ENCODE results near the gene VSTM1. TPM values are rescaled to one million over a fixed set of nuclear protein-coding genes. Genes with fewer than 3 reads are reported as not detected.

Gene VSTM1
- total RNA-seq, 1 experiment from 2014 or later, result not detected

- Mint-ChIP-seq H3K9me3 (peaks cover 7% of the 10 kb centered on the region; the same call in 1 of the 2 replicates), H3K27me3 (ENCODE audit: low read depth) (peaks cover 25% of the 10 kb centered on the region), H3K27ac (no peak overlapping the region), H3K4me3 (no peak overlapping the region), H3K4me1 (peaks cover 14% of the 10 kb centered on the region), H3K36me3 (0 out of 2 replicates have a peak, but pooled peaks cover 2% of the 10 kb centered on the region)
- CTCF ChIA-PET, result interaction anchor here (0.6 to 4.8 kb wide), 3 partner anchors 18 to 213 kb away, joined by 3 to 54 read pairs (median 4); no protein-coding TSS in a partner anchor
- no peak for ATAC-seq
- POLR2A ChIA-PET, result no interaction called here
- TF ChIP-seq AR (CRISPR knock-in tag; IDR thresholded peaks at IDR 0.05) (no peak), MAX (CRISPR knock-in tag; IDR thresholded peaks at IDR 0.05) (no peak), FOXP1 (CRISPR knock-in tag; IDR thresholded peaks at IDR 0.05; ENCODE audit: borderline replicate concordance) (no peak), ZNF263 (CRISPR knock-in tag; IDR thresholded peaks at IDR 0.05; ENCODE audit: low read depth) (no peak), ETV6 (CRISPR knock-in tag; IDR thresholded peaks at IDR 0.05) (no peak), TP53 (CRISPR knock-in tag; IDR thresholded peaks at IDR 0.05) (no peak), USF2 (CRISPR knock-in tag; IDR thresholded peaks at IDR 0.05) (no peak), PRRX2 (CRISPR knock-in tag; IDR thresholded peaks at IDR 0.05) (no peak), USF1 (CRISPR knock-in tag; IDR thresholded peaks at IDR 0.05) (no peak)
- DNase-seq (ENCODE audit: low spot score), result no peak
These were observed 41.8 kb downstream of the VSTM1 start for GRCh38 chr19:54021932-54022331.

GRCh38 chr19:54021363-54021762, 42.3 kb downstream of the VSTM1 start:
- ATAC-seq (no peak), DNase-seq (ENCODE audit: low spot score) (no peak)
- Mint-ChIP-seq H3K9me3 (peaks cover 7% of the 10 kb centered on the region; the same call in 1 of the 2 replicates), H3K36me3 (0 out of 2 replicates have a peak, but pooled peaks cover 2% of the 10 kb centered on the region), H3K27ac (no peak overlapping the region), H3K4me1 (peaks cover 14% of the 10 kb centered on the region), H3K27me3 (ENCODE audit: low read depth) (peaks cover 27% of the 10 kb centered on the region), H3K4me3 (no peak overlapping the region)
- POLR2A ChIA-PET, result no interaction called here
- CTCF ChIA-PET, result interaction anchor here (0.6 to 4.8 kb wide), 3 partner anchors 9 to 212 kb away, joined by 3 to 54 read pairs (median 6); no protein-coding TSS in a partner anchor
- no peak for TF ChIP-seq ZBTB43 (CRISPR knock-in tag; IDR thresholded peaks at IDR 0.05)
- no peak for TF ChIP-seq ZNF281 (CRISPR knock-in tag; IDR thresholded peaks at IDR 0.05)
- TF ChIP-seq NR1H2 (CRISPR knock-in tag; IDR thresholded peaks at IDR 0.05), result no peak
- no peak for TF ChIP-seq ELF4 (CRISPR knock-in tag; IDR thresholded peaks at IDR 0.05; ENCODE audit: low read depth)
- TF ChIP-seq ZNF425 (CRISPR knock-in tag; conservative IDR thresholded peaks at IDR 0.05), result no peak
- no peak for TF ChIP-seq HMGXB4 (CRISPR knock-in tag; IDR thresholded peaks at IDR 0.05)
- no peak for TF ChIP-seq SMAD3 (CRISPR knock-in tag; IDR thresholded peaks at IDR 0.05; ENCODE audit: borderline replicate concordance)
- TF ChIP-seq MXD4 (CRISPR knock-in tag; IDR thresholded peaks at IDR 0.05; ENCODE audit: borderline replicate concordance), result no peak
- TF ChIP-seq ZNF396 (CRISPR knock-in tag; IDR thresholded peaks at IDR 0.05; ENCODE audit: borderline replicate concordance), result no peak
- no peak for TF ChIP-seq AR (CRISPR knock-in tag; IDR thresholded peaks at IDR 0.05)
